Gastrocnemius medialis (tissue), 4 donors: ENCODE results near the gene MAG. TPM values are rescaled to one million over a fixed set of nuclear protein-coding genes. Genes with fewer than 3 reads are reported as not detected.

Experiments used
- ATAC-seq, 2 donors: fragments of 150-250 bp; one replicate each; pipeline ENCODE4 v1.9.1; 2016
- DNase-seq, 2 donors: peaks; one replicate each; pipeline ENCODE4 v3.0.0-alpha.2; 2019
- H3K27ac ChIP-seq, 4 donors: fragments of 200-600 bp; sonication (generic); 1 replicate in 1 of 4; 2 replicates in 3 of 4; pipeline ENCODE4 v1.5.1; 2016 to 2018; ENCODE audit warnings: mild to moderate bottlenecking in 2 of 4, moderate library complexity in 1 of 4
- H3K27me3 ChIP-seq, 3 donors: fragments of 200-600 bp; sonication (generic) in 2 of 3; 1 replicate in 1 of 3; 2 replicates in 2 of 3; pipeline versions ENCODE4 v1.5.1 to v1.6.0; 2016 to 2019; ENCODE audit warnings: mild to moderate bottlenecking in 1 of 3, moderate library complexity in 1 of 3
- H3K36me3 ChIP-seq, 2 donors: fragments of 200-600 bp; sonication (generic) in 1 of 2; one replicate each; pipeline ENCODE4 v1.5.1; 2017 to 2018
- H3K4me1 ChIP-seq, 2 donors: fragments of 200-600 bp; sonication (generic) in 1 of 2; one replicate each; pipeline ENCODE4 v1.5.1; 2016 to 2017; ENCODE audit warnings: mild to moderate bottlenecking in 2 of 2
- H3K4me3 ChIP-seq, 4 donors: fragments of 200-600 bp; sonication (generic) in 3 of 4; 1 replicate in 1 of 4; 2 replicates in 3 of 4; pipeline ENCODE4 v1.5.1; 2016 to 2019; ENCODE audit warnings: mild to moderate bottlenecking in 2 of 4
- H3K9me3 ChIP-seq, 3 donors: fragments of 200-600 bp; sonication (generic) in 2 of 3; 1 replicate in 1 of 3; 2 replicates in 2 of 3; pipeline ENCODE4 v1.5.1; 2016 to 2019
- CTCF ChIP-seq, 5 experiments: fragments of 450-650 bp in 3 of 5; fragments of 200-600 bp in 2 of 5; sonication (generic) in 2 of 5; IDR thresholded peaks in 4 of 5; conservative IDR thresholded peaks in 1 of 5; 1 replicate in 4 of 5; 2 replicates in 1 of 5; pipeline ENCODE4 v1.5.1; 2016 to 2019; ENCODE audit warnings: antibody characterized with exemption in 5 of 5, mild to moderate bottlenecking in 3 of 5, moderate library complexity in 3 of 5
- POLR2A ChIP-seq, 2 donors: fragments of 450-650 bp; IDR thresholded peaks; one replicate each; pipeline ENCODE4 v1.6.1; 2017; ENCODE audit warnings: antibody characterized with exemption in 2 of 2, mild to moderate bottlenecking in 2 of 2, moderate library complexity in 2 of 2
- in situ Hi-C, 4 donors: fragments of 200-750 bp; cut with MboI; loops; one replicate each; pipeline versions ENCODE4 v1.15.0 to v1.8.0; 2017; ENCODE audit warnings: low sequenced_read_pairs in 4 of 4
- intact Hi-C: fragments of 100-400 bp; cut with DNase I; formaldehyde crosslinking; loops from one replicate; pipeline ENCODE4 v1.15.1; 2023; ENCODE audit warnings: low total_unique reads
- total RNA-seq, 4 donors: library from RNA; depleted of rRNA; stranded (reverse); fragments of >200 nt; gene quantifications; one replicate each; pipeline versions ENCODE4 v1.1.0 to v1.2.3, GENCODE V29; 2016

MAG gene
- total RNA-seq, 4 donors from 2014 or later, result 0.24 to 1.5 TPM; not detected in 2

- in situ Hi-C loops (no loop called here), intact Hi-C loops (no loop called here)
- no peak for ATAC-seq
- H3K4me3 ChIP-seq, result no peak overlapping the region
- peaks cover 0 to 7% (median 6%) of the 10 kb centered on the region in 3 donors for H3K27me3 ChIP-seq
- H3K36me3 ChIP-seq, result no peaks in the 10 kb centered on the region
- DNase-seq, result no peak
- no peaks in the 10 kb centered on the region for H3K9me3 ChIP-seq
- TF ChIP-seq CTCF (IDR thresholded peaks at IDR 0.05 in 4 of 5, conservative IDR thresholded peaks at IDR 0.05 in 1 of 5), result no peak
- TF ChIP-seq POLR2A (IDR thresholded peaks at IDR 0.05), result no peak
- no peak overlapping the region for H3K27ac ChIP-seq
- H3K4me1 ChIP-seq, result no peaks in the 10 kb centered on the region
Observed at GRCh38 chr19:35287713-35288112, 4.2 kb upstream of the MAG start.

GRCh38 chr19:35288331-35288730 lies 3.6 kb upstream of the MAG start:
- TF ChIP-seq POLR2A (IDR thresholded peaks at IDR 0.05), result no peak
- no peak for TF ChIP-seq CTCF (IDR thresholded peaks at IDR 0.05 in 4 of 5, conservative IDR thresholded peaks at IDR 0.05 in 1 of 5)
- Histone ChIP-seq H3K36me3 (no peaks in the 10 kb centered on the region), H3K27me3 (peaks cover 1 to 12% (median 7%) of the 10 kb centered on the region in 3 donors), H3K9me3 (no peaks in the 10 kb centered on the region), H3K4me1 (no peaks in the 10 kb centered on the region), H3K27ac (no peak overlapping the region), H3K4me3 (no peak overlapping the region)
- DNase-seq, result no peak
- intact Hi-C loops (no loop called here), in situ Hi-C loops (no loop called here)
- no peak for ATAC-seq

- intact Hi-C loops (no loop called here), in situ Hi-C loops (no loop called here)
- ATAC-seq, result no peak
- H3K27ac ChIP-seq, result no peak overlapping the region
- H3K36me3 ChIP-seq, result no peaks in the 10 kb centered on the region
- H3K4me3 ChIP-seq, result no peak overlapping the region
- H3K27me3 ChIP-seq, result peaks cover 5 to 18% (median 13%) of the 10 kb centered on the region in 3 donors
- DNase-seq, result no peak
- H3K9me3 ChIP-seq, result no peaks in the 10 kb centered on the region
- H3K4me1 ChIP-seq, result no peaks in the 10 kb centered on the region
- no peak for TF ChIP-seq POLR2A (IDR thresholded peaks at IDR 0.05)
- no peak for TF ChIP-seq CTCF (IDR thresholded peaks at IDR 0.05 in 4 of 5, conservative IDR thresholded peaks at IDR 0.05 in 1 of 5)
Observed at GRCh38 chr19:35288906-35289305, 3.1 kb upstream of the MAG start.

- in situ Hi-C loops (no loop called here), intact Hi-C loops (no loop called here)
- no peak for DNase-seq
- H3K36me3 ChIP-seq, result no peaks in the 10 kb centered on the region
- no peaks in the 10 kb centered on the region for H3K9me3 ChIP-seq
- no peaks in the 10 kb centered on the region for H3K4me1 ChIP-seq
- no peak for ATAC-seq
- TF ChIP-seq CTCF (IDR thresholded peaks at IDR 0.05 in 4 of 5, conservative IDR thresholded peaks at IDR 0.05 in 1 of 5), result no peak
- no peak for TF ChIP-seq POLR2A (IDR thresholded peaks at IDR 0.05)
- peaks cover 5 to 23% (median 22%) of the 10 kb centered on the region in 3 donors for H3K27me3 ChIP-seq
- H3K4me3 ChIP-seq, result no peak overlapping the region
- H3K27ac ChIP-seq, result no peak overlapping the region
Observed at GRCh38 chr19:35290381-35291127, 1.4 kb upstream of the MAG start.
